ENCODE results near the gene ZNF787.

ZNF787 gene

DNA sequence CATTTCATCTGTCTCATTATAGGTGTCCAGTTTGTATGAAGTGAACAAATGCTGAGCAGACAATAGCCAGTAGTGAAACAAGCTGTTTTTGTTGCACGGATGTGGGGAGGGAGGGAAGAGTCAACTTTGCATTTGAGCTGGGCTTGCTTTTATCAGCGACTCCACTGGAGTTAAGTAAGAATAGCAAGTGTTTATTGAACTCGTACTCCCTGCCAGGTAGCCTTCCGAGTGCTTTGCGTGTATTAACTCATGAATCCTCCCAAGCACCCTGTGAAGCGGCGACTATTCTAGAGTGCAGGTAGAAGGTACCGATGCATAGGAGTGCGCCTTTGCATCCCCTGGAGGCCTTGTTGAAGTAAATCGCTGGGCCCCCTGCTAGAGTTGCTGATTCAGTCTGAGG lies 15.3 kb upstream of the ZNF787 start:
- Mint-ChIP-seq H3K27ac (no peak overlapping the region), H3K4me1 (peaks cover 34% of the 10 kb centered on the region), H3K4me3 (no peak overlapping the region), H3K27me3 (no peaks in the 10 kb centered on the region), H3K9me3 (no peaks in the 10 kb centered on the region), H3K36me3 (no peaks in the 10 kb centered on the region)
- ATAC-seq = no peak

DNA sequence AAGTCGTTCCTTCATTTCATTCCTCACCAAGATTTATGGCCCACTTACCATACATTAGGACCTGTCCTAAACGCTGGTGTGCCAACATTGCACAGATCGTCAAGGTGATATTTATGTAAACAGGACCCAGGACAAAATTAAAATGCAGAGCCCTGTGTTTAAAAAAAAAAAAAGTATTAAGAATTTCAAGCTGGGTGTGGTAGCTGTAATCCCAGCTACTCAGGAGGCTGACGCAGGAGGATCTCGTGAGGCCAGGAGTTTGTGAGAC lies 13.5 kb upstream of the ZNF787 start:
- no peaks in the 10 kb centered on the region for H3K36me3 Mint-ChIP-seq
- peak overlapping the region; percentile 93 for H3K27ac Mint-ChIP-seq
- H3K4me1 Mint-ChIP-seq = peaks cover 18% of the 10 kb centered on the region
- no peaks in the 10 kb centered on the region for H3K9me3 Mint-ChIP-seq
- H3K4me3 Mint-ChIP-seq = no peak overlapping the region
- no peak for ATAC-seq
- H3K27me3 Mint-ChIP-seq = no peaks in the 10 kb centered on the region

DNA sequence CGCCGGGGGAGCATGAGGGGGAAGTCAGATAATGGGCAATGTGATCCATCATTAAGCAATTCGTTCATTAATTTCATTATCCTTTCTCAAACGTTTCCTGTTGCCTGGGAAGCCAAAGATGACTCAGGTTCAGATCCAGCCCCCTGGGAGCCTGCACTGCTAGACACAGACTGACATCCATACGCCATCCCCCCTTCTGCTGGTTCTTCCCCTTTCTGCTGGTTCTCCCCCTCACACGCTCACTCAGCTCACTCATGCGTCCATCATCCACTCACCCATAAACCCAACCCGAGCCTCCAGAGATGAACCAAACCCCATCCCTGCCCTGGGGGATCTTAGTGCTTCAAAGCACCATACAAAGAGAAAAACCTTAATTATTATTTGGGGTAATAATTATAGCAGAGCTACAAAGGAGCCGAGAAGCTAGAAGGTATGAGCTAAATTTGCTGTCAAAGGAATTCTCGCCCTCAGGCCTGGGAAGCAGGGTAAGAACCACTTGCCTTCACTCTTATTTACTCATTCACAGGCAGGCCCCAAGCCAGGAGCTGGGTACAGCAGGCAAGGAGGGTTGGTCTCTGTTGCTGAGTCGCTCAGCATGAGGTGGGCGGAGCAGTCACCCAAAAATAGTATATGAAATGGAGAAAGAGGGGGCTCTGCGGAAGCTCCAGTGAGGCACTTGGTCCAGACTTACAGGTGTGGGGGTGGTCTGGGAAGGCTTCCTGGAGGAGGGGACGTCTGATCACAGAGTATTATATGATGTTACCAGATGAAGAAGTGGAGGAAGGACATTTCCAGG lies 13.0 kb upstream of the ZNF787 start:
- Mint-ChIP-seq H3K4me1 (peaks cover 13% of the 10 kb centered on the region), H3K27ac (peak overlapping the region; percentile 93), H3K4me3 (peak overlapping the region; percentile 7), H3K27me3 (no peaks in the 10 kb centered on the region), H3K9me3 (no peaks in the 10 kb centered on the region), H3K36me3 (no peaks in the 10 kb centered on the region)
- ATAC-seq = peak; percentile 98

DNA sequence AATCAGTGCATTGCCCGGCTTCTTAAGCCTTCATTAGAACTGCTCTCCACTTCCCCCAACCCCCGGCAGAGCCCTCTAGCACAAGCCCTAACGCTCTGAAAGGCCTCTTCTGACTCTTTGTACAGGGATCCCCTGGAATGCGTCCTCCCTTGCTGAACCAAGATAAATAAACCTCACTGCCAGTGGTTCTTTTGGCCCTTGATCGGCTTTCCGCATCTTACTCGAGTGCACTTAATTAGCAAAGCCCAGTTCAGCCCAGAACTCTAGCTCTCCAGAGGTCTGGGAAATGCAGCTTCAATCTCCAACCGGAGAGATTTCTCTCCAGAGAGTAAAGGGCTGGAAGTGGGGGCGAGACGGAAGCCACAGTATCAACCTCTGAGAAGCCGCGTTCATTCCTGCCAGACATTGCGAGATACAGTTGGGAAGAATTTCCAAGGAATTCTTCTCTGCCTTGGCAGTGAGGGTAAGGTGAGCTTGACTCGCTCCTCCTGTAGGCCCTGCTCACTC lies 11.3 kb upstream of the ZNF787 start:
- Mint-ChIP-seq H3K27ac (no peak overlapping the region), H3K27me3 (no peaks in the 10 kb centered on the region), H3K4me1 (peaks cover 12% of the 10 kb centered on the region), H3K9me3 (no peaks in the 10 kb centered on the region), H3K36me3 (no peaks in the 10 kb centered on the region), H3K4me3 (no peak overlapping the region)
- ATAC-seq = no peak

DNA sequence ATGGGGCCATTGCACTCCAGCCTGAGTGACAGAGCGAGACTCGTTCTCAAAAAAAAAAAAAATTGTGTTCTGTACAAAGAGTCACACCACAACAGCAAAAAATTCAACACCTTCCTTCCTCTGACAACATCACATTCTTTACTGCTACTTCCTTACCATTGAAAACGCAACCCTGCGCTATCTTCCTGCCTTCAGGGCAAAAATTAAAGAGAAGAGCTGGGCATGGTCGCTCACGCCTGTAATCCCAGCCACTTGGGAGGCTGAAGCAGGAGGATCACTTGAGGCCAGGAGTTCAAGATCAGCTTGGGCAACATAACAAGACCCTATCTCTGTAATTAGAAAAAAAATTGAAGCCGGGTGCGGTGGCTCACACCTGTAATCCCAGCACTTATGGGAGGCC lies 10.6 kb upstream of the ZNF787 start:
- no peak overlapping the region for H3K27ac Mint-ChIP-seq
- no peaks in the 10 kb centered on the region for H3K27me3 Mint-ChIP-seq

DNA sequence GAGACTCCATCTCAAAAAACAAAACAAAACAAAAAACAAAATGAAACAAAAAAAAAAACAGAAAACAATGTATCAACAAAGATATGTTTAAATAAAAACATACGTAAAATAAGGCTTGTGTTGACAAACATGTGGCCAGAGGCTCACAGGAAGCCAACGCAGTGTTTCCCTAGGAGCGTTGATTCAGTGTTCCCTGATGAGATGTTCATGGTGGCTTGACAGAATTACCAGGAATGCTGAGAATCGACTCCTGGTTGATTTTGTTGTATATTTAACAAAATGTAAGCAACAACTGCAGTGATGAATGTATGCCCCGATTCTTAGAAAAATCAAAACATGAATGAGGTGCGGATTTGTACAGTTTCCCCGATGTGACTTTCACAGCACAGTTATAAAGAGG lies 8.9 kb upstream of the ZNF787 start:
- H3K9me3 Mint-ChIP-seq = no peaks in the 10 kb centered on the region

More for the DNA sequence above, 10.6 kb upstream of the ZNF787 start:
- no peak for ATAC-seq
- H3K36me3 Mint-ChIP-seq = no peaks in the 10 kb centered on the region
- H3K4me1 Mint-ChIP-seq = peaks cover 12% of the 10 kb centered on the region
- H3K4me3 Mint-ChIP-seq = no peak overlapping the region
- no peaks in the 10 kb centered on the region for H3K9me3 Mint-ChIP-seq

DNA sequence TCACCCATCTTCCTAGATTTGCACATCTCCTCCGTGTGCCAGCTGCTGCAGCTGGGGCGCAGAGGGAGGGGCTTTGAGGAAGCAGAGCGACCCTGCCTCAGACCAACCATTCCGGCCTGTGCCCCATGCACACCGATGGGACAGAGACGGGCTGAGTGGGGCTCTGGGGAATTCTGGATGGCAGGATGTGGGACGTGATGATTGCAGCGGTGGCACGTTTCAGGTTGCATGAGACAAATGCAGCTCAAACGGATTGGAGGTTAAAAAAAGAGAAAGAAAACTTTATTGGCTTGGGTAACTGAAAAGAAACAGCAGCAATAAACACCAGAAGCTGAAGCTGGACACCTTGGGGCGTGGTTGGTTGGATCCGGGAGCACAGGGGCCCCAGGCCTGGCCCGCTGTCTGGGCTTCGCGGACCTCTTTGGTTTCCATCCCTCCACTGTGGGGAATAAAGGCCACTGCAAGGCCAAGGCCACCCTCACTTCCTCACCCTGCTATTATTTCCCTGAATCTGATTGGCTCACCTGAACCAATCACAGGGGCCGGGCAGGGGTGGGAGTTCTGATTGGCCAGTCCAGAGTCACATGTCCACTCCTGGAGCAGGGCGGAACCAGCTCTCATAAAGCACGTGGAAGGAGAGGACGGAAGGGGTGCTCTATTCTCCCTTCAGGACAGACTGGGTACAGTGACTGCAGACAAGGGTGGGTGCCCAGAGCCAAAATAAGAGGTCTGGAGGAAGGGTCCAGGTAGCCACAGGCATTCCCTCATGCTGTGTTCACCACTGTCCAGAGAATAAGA lies 6.1 kb upstream of the ZNF787 start:
- H3K4me3 Mint-ChIP-seq = no peak overlapping the region
- H3K9me3 Mint-ChIP-seq = no peaks in the 10 kb centered on the region
- no peak for ATAC-seq
- H3K27ac Mint-ChIP-seq = no peak overlapping the region
- no peaks in the 10 kb centered on the region for H3K27me3 Mint-ChIP-seq
- no peaks in the 10 kb centered on the region for H3K36me3 Mint-ChIP-seq
- H3K4me1 Mint-ChIP-seq = no peaks in the 10 kb centered on the region

More for the DNA sequence above, 8.9 kb upstream of the ZNF787 start:
- Mint-ChIP-seq H3K36me3 (no peaks in the 10 kb centered on the region), H3K27ac (no peak overlapping the region), H3K27me3 (no peaks in the 10 kb centered on the region), H3K4me1 (peaks cover 12% of the 10 kb centered on the region), H3K4me3 (no peak overlapping the region)
- no peak for ATAC-seq

DNA sequence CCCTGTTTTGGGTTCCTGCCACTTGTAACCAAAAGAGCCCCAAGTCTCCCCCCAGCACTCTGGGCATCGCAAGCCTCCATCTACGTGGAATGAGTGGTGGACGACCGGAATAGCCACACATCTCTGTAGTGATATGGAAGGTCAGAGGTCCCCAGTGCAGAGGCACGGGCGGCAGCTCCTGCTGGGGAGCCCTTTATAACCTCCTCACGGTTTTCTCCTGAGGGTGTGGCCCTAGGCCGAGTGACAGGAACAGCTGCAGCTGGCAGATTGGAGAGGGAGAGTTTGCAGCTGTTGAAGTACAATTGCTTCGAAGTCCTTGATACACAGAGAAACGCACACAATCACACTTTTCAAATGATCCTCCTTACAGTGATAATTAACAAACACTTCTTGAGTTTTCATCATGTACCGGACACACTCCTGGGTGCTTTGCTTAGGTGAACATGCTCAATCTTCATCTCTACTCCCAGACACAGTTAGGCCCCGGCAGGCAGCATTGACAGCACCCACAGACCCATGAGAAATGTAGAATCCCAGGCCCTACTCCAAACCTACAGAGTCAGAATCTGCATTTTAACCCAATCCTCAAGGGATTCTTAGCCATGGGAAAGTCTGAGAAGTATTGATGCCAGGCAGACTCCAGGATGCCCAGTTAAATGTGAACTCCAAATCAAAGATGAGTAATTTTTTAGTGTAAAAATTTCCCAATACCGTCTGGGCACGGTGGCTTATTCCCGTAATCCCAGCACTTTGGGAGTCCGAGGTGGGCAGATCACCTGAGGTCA lies 4.9 kb upstream of the ZNF787 start:
- H3K27me3 Mint-ChIP-seq = no peaks in the 10 kb centered on the region
- H3K9me3 Mint-ChIP-seq = no peaks in the 10 kb centered on the region
- no peaks in the 10 kb centered on the region for H3K4me1 Mint-ChIP-seq
- no peak for ATAC-seq
- H3K27ac Mint-ChIP-seq = no peak overlapping the region
- no peaks in the 10 kb centered on the region for H3K36me3 Mint-ChIP-seq
- H3K4me3 Mint-ChIP-seq = no peak overlapping the region

DNA sequence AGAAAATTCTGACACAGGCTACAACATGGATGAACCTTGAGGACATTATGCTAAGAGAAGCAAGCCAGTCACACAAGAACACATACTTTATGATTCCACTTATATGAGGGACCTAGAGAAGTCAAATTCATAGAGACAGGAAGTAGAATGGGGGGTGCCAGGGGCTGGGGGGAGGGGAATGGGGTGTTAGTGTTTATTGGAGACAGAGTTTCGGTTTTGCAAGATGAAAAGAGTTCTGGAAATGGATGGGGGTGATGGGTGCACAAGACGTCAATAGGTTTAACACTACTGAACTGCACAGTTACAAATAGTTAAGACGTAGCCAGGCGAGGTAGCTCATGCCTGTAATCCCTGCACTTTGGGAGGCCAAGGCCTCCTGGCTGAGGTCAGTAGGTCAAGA lies 3.5 kb upstream of the ZNF787 start:
- Mint-ChIP-seq H3K4me3 (no peak overlapping the region), H3K36me3 (peaks cover 7% of the 10 kb centered on the region), H3K9me3 (no peaks in the 10 kb centered on the region), H3K4me1 (peaks cover 10% of the 10 kb centered on the region), H3K27me3 (no peaks in the 10 kb centered on the region), H3K27ac (no peak overlapping the region)
- ATAC-seq = no peak

DNA sequence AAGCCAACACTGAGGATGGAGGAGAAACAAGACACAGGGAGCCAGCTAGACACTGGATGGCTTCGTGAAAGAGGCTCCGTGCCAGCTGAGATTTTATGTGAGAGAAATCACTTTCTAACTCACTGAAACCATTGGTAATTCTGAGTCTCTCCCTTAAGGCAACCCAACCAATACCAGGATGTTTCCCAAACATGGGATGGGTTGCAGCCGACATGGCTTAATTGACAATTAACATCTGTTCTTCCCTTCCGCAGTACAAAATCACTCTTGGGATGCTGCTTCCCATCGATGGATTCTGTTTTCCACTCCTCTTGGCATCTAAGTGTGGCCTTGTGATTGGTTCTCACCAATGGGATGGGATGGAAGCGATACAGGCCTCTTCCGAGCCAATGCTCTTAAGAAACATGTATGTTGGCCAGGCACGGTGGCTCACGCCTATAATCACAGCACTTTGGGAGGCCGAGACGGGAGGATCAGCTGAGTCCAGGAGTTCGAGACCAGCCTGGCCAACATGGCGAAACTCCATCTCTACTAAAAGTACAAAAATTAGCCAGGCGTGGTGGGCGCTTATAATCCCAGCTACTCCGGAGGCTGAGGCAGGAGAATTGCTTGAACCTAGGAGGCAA lies 2.3 kb upstream of the ZNF787 start:
- Mint-ChIP-seq H3K4me3 (no peak overlapping the region), H3K4me1 (peaks cover 22% of the 10 kb centered on the region), H3K27ac (no peak overlapping the region), H3K36me3 (peaks cover 7% of the 10 kb centered on the region), H3K9me3 (no peaks in the 10 kb centered on the region), H3K27me3 (no peaks in the 10 kb centered on the region)
- no peak for ATAC-seq

DNA sequence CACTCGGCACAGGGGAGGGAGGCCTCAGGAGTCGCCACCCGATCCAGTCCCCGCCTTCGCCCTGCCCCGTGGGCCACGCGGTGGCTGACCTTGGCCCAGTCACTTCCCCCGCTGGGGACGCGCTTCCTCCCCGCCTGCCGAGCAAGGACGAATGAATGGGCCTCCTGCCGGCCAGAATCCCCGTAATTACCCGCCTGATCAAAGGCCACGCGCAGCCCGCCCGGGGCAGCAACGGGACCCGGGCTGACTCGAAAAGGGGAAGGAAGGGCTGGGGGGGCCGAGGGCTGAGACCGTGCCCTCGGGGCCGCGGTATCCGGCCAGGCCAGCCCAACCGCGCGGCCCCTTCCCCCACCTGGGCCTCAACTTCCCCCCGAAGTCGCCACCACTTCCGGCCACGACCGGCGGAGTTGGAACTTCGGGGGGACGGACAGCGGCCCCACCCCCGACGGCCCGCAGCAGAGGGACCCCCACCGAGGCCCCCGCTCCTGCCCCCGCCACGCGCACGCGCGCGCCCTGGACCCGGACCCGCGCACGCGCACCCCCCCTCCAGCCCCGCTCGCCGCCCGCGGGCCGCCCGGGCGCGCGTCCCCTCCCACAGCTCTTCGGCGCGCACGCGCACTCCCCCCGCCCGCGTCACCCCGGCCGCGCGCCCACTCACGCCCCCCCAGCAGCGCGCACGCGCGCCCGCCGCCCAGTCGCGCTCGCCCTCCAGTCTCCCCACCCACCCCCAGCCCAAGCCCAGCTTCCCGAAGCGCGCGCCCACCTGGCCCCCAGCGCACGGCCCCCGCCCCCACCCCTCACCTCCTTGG lies 520 bp downstream of the ZNF787 start:
- Mint-ChIP-seq H3K4me1 (peaks cover 39% of the 10 kb centered on the region), H3K9me3 (no peaks in the 10 kb centered on the region), H3K27me3 (no peaks in the 10 kb centered on the region), H3K4me3 (peak overlapping the region; percentile 97), H3K36me3 (peaks cover 12% of the 10 kb centered on the region), H3K27ac (peak overlapping the region; percentile 97)
- ATAC-seq = peak; percentile 73

DNA sequence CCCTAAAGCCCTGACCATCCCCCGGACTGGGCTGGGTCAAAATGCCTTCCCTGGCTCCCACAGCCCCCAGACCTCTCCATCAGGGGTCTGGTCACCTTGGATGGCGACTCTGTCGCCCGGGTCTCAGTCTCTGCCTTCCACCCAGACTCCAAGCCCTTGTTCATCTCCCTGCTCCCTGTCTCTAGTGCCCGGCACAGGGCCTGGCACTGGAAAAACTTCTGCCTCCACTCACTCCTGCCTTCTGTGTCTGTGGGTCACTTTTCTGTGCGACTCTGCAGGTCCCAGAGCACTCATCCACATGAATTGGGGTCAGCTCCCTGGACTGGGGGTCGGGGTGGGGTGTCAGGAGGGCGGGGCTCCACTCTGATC lies 1.1 kb downstream of the ZNF787 start:
- ATAC-seq = no peak
- Mint-ChIP-seq H3K9me3 (no peaks in the 10 kb centered on the region), H3K27me3 (no peaks in the 10 kb centered on the region), H3K4me3 (peak overlapping the region; percentile 97), H3K4me1 (peaks cover 42% of the 10 kb centered on the region), H3K27ac (peak overlapping the region; percentile 97), H3K36me3 (peaks cover 13% of the 10 kb centered on the region)

DNA sequence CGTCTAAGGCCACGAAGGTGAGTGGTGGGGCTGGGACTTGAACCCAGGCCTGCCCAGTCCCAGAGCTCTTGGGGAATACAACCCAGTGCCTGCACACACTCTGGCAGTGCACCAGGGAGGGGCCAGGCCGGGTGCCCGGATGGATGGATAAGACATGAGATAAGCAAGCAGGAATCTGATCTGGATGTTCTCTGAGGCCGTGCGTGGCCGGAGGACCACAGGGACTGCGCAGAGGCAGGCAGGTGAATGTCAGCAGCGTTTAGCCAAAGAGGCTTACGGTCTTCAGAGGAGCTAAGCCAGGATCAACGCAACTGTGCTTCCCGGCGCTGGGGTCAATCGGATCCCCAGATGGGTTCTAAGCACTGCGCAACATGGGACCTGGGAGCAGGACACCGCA lies 1.5 kb downstream of the ZNF787 start:
- Mint-ChIP-seq H3K27me3 (no peaks in the 10 kb centered on the region), H3K36me3 (peaks cover 17% of the 10 kb centered on the region), H3K9me3 (no peaks in the 10 kb centered on the region), H3K4me1 (peaks cover 46% of the 10 kb centered on the region), H3K4me3 (peak overlapping the region; percentile 97), H3K27ac (peak overlapping the region; percentile 97)
- no peak for ATAC-seq

Measured in stimulated activated memory B cell treated with anti-CD40 and anti-IgM and Interleukin-4, amounts not matched to agents 10 μg/mL and 1 μg/mL and 100 μg/mL, for 72 hours (primary cell).